ENCODE data around the gene MGAT3. TPM values are rescaled to one million over a fixed set of nuclear protein-coding genes. Genes with fewer than 3 reads are reported as not detected.

Gene MGAT3
- total and polyA plus RNA-seq, 9 of the 15 experiments (the other 6 are each of a cell fraction or from before 2014, with no cell fraction given), result 0.10 to 11.5 (median 4.6) TPM

GRCh38 chr22:39468487-39469325, 11.9 kb downstream of the MGAT3 start:
- POLR2A ChIA-PET, result interaction anchor here (0.7 to 2.6 kb wide), 6 partner anchors 8 to 1956 kb away, joined by 3 to 11 read pairs (median 3); partner anchors contain the start of gene RPL3
- no TSS peak for BruUV-seq (replicated peaks)
- no peak overlapping the region for H3K4me2 ChIP-seq (ENCODE audit: insufficient read depth, low read length)
- TF ChIP-seq CBX5 (IDR thresholded peaks at IDR 0.05; ENCODE audit: borderline replicate concordance, low read depth) (no peak), ZNF274 (IDR thresholded peaks at IDR 0.05; ENCODE audit: borderline replicate concordance, low read depth, low read length) (no peak), ELK1 (CRISPR knock-in tag; IDR thresholded peaks at IDR 0.05) (no peak), CEBPG (CRISPR knock-in tag; IDR thresholded peaks at IDR 0.05) (no peak), CEBPG (tag; conservative IDR thresholded peaks at IDR 0.05 in 1 of 2, IDR thresholded peaks at IDR 0.05 in 1 of 2) (no peak), UBTF (IDR thresholded peaks at IDR 0.05; ENCODE audit: borderline replicate concordance in 1 of 2, low read depth in 2 of 2, low read length in 2 of 2) (no peak), ILK (tag; IDR thresholded peaks at IDR 0.05; ENCODE audit: borderline replicate concordance, low read depth) (no peak), TRIM25 (IDR thresholded peaks at IDR 0.05; ENCODE audit: borderline replicate concordance) (no peak), ZNF239 (CRISPR knock-in tag; IDR thresholded peaks at IDR 0.05) (no peak), ARNT (IDR thresholded peaks at IDR 0.05) (no peak), ZNF217 (CRISPR knock-in tag; IDR thresholded peaks at IDR 0.05) (no peak), ZC3H11A (IDR thresholded peaks at IDR 0.05; ENCODE audit: low read depth, low read length) (no peak), HBP1 (CRISPR knock-in tag; IDR thresholded peaks at IDR 0.05) (no peak)

More at GRCh38 chr22:39468487-39469325, 11.9 kb downstream of the MGAT3 start:
- no peaks in the 10 kb centered on the region for H3K27me3 ChIP-seq (ENCODE audit: control insufficient read depth in 2 of 2, insufficient read depth in 2 of 2, low read length in 2 of 2)
- no peaks in the 10 kb centered on the region for H3K36me3 ChIP-seq (ENCODE audit: control insufficient read depth, insufficient read depth, low read length)
- in situ Hi-C loops (cut with MboI) (no loop called here), intact Hi-C loops (cut with micrococcal nuclease) (no loop called here)
- DNase-seq (ENCODE audit: extremely low read depth in 1 of 4, low spot score in 3 of 4), result no peak
- H3K9me3 ChIP-seq (replicated peaks; ENCODE audit: control insufficient read depth, insufficient read depth, low read depth, low read length), result no peaks in the 10 kb centered on the region
- no peaks in the 10 kb centered on the region for H4K20me1 ChIP-seq (replicated peaks; ENCODE audit: control insufficient read depth, insufficient read depth, low read length)
- no peak overlapping the region for H3K27ac ChIP-seq (ENCODE audit: extremely low read depth, low read depth, low read length)
- CTCF ChIA-PET (ENCODE audit: low intra/inter-chr PET ratio), result no interaction called here
- peak overlapping the region in 1 of 2 experiments; percentile 67; a peak in 2 of 4 replicates for H3K9ac ChIP-seq (ENCODE audit: insufficient read depth in 1 of 2, low read depth in 2 of 2, low read length in 2 of 2)
- WGBS (ENCODE audit: insufficient coverage, low coverage, missing lambda C conversion rate), result 95% methylated on average over 7 of the region's 18 CpGs
- FAIRE-seq, result no peak
- H3K4me1 ChIP-seq (replicated peaks in 1 of 2; ENCODE audit: control insufficient read depth in 2 of 2, insufficient read depth in 2 of 2, low read length in 2 of 2), result peaks cover 63 to 95% of the 10 kb centered on the region in 2 experiments
- H3K9me1 ChIP-seq (ENCODE audit: control insufficient read depth, insufficient read depth, low read length), result no peaks in the 10 kb centered on the region
- ATAC-seq, result no peak
- no peak overlapping the region for H3K4me3 ChIP-seq
- H3K79me2 ChIP-seq (ENCODE audit: control insufficient read depth, insufficient read depth, low read length), result peaks cover 54% of the 10 kb centered on the region
- H2AFZ ChIP-seq (ENCODE audit: low read depth, low read length), result no peak overlapping the region
